GM20000 (cell line): ENCODE measurements around the gene UCN.
"Not testable (repeated sequence)": the region's sequence is repeated elsewhere in the genome, so short reads cannot be mapped to it uniquely, and the experiment has no call there.

ENCODE experiments used
- DNase-seq: peaks from one replicate; pipeline ENCODE4 v3.0.0; 2012; ENCODE audit warnings: low spot score
- TF ChIP-seq, protein P1 (sequence below): IDR thresholded peaks from 2 replicates; pipeline ENCODE4 v1.5.1; 2012; ENCODE audit warnings: mild to moderate bottlenecking, control low read depth; ENCODE audit errors: extremely low read depth, missing control alignments

UCN gene

GRCh38 chr2:27304488-27305240 lies 3.6 kb downstream of the UCN start:
- TF ChIP-seq, protein P1, sequence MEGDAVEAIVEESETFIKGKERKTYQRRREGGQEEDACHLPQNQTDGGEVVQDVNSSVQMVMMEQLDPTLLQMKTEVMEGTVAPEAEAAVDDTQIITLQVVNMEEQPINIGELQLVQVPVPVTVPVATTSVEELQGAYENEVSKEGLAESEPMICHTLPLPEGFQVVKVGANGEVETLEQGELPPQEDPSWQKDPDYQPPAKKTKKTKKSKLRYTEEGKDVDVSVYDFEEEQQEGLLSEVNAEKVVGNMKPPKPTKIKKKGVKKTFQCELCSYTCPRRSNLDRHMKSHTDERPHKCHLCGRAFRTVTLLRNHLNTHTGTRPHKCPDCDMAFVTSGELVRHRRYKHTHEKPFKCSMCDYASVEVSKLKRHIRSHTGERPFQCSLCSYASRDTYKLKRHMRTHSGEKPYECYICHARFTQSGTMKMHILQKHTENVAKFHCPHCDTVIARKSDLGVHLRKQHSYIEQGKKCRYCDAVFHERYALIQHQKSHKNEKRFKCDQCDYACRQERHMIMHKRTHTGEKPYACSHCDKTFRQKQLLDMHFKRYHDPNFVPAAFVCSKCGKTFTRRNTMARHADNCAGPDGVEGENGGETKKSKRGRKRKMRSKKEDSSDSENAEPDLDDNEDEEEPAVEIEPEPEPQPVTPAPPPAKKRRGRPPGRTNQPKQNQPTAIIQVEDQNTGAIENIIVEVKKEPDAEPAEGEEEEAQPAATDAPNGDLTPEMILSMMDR = no peak
- no peak for DNase-seq

DNA sequence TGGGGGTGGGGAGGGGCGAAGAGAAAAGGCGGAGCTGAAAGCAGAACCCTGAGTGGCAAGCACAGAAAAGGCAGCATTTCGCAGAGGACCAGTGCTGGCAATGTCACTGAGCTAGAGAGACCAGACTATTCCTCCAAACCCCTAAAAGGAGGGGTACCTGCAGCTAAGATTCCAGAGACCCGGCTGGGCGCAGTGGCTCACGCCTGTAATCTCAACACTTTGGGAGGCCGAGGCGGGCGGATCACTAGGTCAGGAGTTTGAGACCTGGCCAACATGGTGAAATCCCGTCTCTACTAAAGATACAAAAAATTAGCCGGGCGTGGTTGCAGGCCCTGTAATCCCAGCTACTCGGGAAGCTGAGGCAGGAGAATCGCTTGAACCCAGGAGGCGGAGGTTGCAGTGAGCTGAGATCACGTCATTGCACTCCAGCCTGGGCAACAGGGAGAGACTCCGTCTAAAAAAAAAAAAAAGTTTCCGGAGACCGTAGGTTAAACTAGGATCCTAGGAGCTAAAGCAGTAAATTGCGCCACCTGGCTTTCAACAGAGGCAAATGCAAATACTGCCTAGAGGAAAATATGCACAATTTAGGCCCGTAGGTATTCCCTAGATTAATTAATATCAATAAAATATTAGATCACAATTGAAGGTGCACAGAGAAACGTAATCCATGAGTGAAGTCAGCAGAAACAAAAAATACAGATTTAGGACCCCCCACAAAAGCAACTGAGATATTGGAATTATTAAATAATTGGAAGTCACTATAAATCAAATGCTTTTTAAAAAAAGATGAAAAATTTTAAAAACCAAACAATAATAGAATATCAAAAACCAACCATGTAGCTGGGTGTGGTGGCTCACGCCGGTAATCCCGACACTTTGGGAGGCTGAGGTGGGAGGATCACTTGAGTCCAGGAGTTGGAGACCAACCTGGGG lies 4.9 kb downstream of the UCN start:
- DNase-seq = peak; percentile 77
- TF ChIP-seq, protein P1 = peak; percentile 80

- not testable (repeated sequence) for DNase-seq
Observed at GRCh38 chr2:27300606-27301005, 7.6 kb downstream of the UCN start.

DNA sequence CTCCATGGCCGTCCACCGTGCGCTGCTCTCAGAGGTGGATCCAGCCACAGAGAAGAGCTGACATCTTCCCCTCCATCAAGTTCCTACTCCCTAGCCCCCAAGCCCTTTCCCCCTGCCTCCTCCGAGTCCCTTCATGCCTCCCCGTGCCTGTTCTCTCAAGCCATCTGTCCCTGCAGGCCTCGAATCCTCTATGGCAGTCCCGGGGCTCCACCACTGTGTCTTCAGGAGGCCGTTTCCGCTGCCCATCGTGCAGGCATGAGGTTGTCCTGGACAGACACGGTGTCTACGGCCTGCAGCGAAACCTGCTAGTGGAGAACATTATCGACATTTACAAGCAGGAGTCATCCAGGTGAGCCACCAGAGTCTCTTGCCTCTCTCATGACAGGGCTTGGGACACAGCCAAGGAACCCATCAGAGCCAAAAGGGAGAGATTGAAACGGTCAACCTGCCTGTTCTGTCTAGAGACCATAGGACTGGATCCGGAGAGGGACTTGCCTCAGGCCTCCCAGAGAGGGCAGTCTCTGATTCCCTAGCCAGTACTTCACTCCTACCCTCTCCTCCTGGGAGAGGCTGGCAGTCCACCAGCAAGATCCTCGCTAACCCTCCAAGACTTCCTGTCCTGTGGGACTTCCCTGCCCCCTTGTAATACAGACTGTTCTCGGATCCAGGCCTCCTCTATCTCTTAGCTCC lies 9.7 kb downstream of the UCN start:
- no peak for DNase-seq
- TF ChIP-seq, protein P1 = no peak

GRCh38 chr2:27297195-27297594 lies 11.1 kb downstream of the UCN start:
- no peak for DNase-seq
- TF ChIP-seq, protein P1 = no peak

DNA sequence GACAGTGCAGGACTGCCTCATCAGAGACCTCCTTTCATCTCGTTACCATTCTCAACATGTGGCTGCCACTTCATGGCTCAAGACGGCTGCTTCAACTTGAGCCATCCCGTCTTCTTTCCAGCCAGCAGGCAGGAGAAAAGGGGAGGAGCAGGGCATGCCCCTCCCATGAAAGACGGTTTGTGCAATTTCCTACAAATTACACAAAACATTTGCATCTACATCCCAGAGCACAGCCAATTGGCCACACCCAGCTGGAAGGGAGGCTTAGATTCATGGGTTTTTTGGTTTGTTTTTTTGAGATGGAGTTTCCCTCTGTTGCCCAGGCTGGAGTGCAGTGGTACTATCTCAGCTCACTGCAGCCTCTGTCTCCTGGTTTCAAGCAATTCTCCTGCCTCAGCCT lies 11.8 kb downstream of the UCN start:
- TF ChIP-seq, protein P1 = no peak

GRCh38 chr2:27294928-27295327 lies 13.3 kb downstream of the UCN start:
- TF ChIP-seq, protein P1 = no peak
- no peak for DNase-seq

More for the DNA sequence above, 11.8 kb downstream of the UCN start:
- no peak for DNase-seq
